ENCODE measurements around the gene RNPEP.

GRCh38 chr1:201988601-201989000, 6.2 kb downstream of the RNPEP start:
- TF ChIP-seq CTCF (conservative IDR thresholded peaks at IDR 0.05; ENCODE audit: low read length) (no peak), EZH2phosphoT487 (IDR thresholded peaks at IDR 0.05; ENCODE audit: borderline replicate concordance) (no peak)
